Epithelial cell of proximal tubule (primary cell): ENCODE data around the gene ZNF789. TPM values are rescaled to one million over a fixed set of nuclear protein-coding genes. Genes with fewer than 3 reads are reported as not detected.
"Not testable (repeated sequence)": the region's sequence is repeated elsewhere in the genome, so short reads cannot be mapped to it uniquely, and the experiment has no call there.

Experiments used
- DNase-seq: peaks from one replicate; pipeline ENCODE4 v3.0.0-alpha.2; 2011; ENCODE audit warnings: low read depth
- H3K4me3 ChIP-seq: 2 replicates; pipeline ENCODE4 v1.5.1; 2011; ENCODE audit warnings: low read depth, mild to moderate bottlenecking, low read length
- CTCF ChIP-seq: conservative IDR thresholded peaks from 2 replicates; pipeline ENCODE4 v1.5.1; 2012; ENCODE audit warnings: low read depth, mild to moderate bottlenecking, low read length
- total RNA-seq: library from RNA; depleted of rRNA; stranded (reverse); fragments of >200 nt; gene quantifications from 2 replicates; pipeline ENCODE4 v1.2.3, GENCODE V29; 2015

The ZNF789 gene
- 10.7 and 11.6 TPM in 2 replicates for total RNA-seq

GRCh38 chr7:99472561-99473314, at the start of gene ZNF789:
TSS of gene ZNF789 (plus strand) at chr7:99472890. CDS start at chr7:99476457, 3,567 bp downstream.
- no peak for TF ChIP-seq CTCF
- peak; percentile 54 for DNase-seq
- H3K4me3 ChIP-seq, result peak within 1 kb of the TSS; percentile 99

- no peak overlapping the region for H3K4me3 ChIP-seq
- TF ChIP-seq CTCF, result no peak
- no peak for DNase-seq
These were observed 47.6 kb upstream of the ZNF789 start for GRCh38 chr7:99424932-99425730.

GRCh38 chr7:99428972-99429566, 43.6 kb upstream of the ZNF789 start:
- DNase-seq, result no peak
- no peak for TF ChIP-seq CTCF
- no peak overlapping the region for H3K4me3 ChIP-seq

- no peak for DNase-seq
These were observed 42.9 kb upstream of the ZNF789 start for GRCh38 chr7:99429756-99430155.

DNA sequence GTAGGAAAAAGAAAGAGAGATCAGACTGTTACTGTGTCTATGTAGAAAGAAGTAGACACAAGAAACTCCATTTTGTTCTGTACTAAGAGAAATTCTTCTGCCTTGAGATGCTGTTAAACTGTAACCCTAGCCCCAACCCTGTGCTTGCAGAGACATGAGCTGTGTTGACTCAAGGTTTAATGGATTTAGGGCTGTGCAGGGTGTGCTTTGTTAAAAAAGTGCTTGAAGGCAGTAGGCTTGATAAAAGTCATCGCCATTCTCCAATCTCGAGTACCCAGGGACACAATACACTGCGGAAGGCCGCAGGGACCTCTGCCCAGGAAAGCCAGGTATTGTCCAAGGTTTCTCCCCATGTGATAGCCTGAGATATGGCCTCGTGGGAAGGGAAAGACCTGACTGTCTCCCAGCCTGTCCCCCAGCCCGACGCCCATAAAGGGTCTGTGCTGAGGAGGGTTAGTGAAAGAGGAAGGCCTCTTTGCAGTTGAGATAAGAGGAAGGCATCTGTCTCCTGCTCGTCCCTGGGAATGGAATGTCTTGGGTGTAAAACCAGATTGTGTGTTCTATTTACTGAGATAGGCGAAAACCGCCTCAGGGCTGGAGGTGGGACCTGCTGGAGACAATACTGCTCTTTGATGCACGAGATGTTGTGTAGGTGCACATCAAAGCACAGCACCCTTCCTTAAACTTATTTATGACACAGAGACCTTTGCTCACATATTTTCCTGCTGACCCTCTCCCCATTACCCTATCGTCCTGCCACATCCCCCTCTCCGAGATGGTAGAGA, 40.7 kb upstream of the ZNF789 start:
- DNase-seq, H3K4me3 ChIP-seq: not testable (repeated sequence)

More at GRCh38 chr7:99429756-99430155, 42.9 kb upstream of the ZNF789 start:
- no peak for TF ChIP-seq CTCF
- H3K4me3 ChIP-seq, result no peak overlapping the region

- no peak for TF ChIP-seq CTCF
- no peak overlapping the region for H3K4me3 ChIP-seq
- DNase-seq, result no peak
These were observed 39.5 kb upstream of the ZNF789 start for GRCh38 chr7:99433158-99433557.
